ENCODE measurements around the gene HEATR5A. TPM values are rescaled to one million over a fixed set of nuclear protein-coding genes. Genes with fewer than 3 reads are reported as not detected.
A peak's percentile ranks its signal among the peaks of the same experiment; 100 is the strongest.

HEATR5A gene
- total and polyA plus RNA-seq, 9 of the 15 experiments (the other 6 are each of a cell fraction or from before 2014, with no cell fraction given) = 8.0 to 50.9 (median 23.0) TPM

- TF ChIP-seq YY1 (IDR thresholded peaks at IDR 0.05; ENCODE audit: borderline replicate concordance in 1 of 3, control insufficient read depth in 1 of 3, extremely low read depth in 1 of 3, insufficient read depth in 3 of 3, insufficient read length in 1 of 3, insufficient replicate concordance in 2 of 3, low read depth in 1 of 3, low read length in 2 of 3) (peak in 2 of 3 experiments; percentile 68 to 69), ZNF3 (CRISPR knock-in tag; IDR thresholded peaks at IDR 0.05) (no peak), EGR1 (conservative IDR thresholded peaks at IDR 0.05) (0 out of 2 replicates have a peak, but pooled peaks have one; percentile 44), FOXA1 (IDR thresholded peaks at IDR 0.05; ENCODE audit: borderline replicate concordance) (no peak), PHF21A (IDR thresholded peaks at IDR 0.05; ENCODE audit: borderline replicate concordance, low read depth) (no peak; the same call in 1 of the 2 replicates), GABPA (tag; conservative IDR thresholded peaks at IDR 0.05; ENCODE audit: low read depth) (0 out of 2 replicates have a peak, but pooled peaks have one; percentile 35), TBP (optimal IDR thresholded peaks at IDR 0.05; ENCODE audit: low read depth, low read length) (peak; percentile 94), IFI16 (CRISPR knock-in tag; IDR thresholded peaks at IDR 0.05) (no peak), MYNN (IDR thresholded peaks at IDR 0.05) (no peak), MYNN (CRISPR knock-in tag; IDR thresholded peaks at IDR 0.05) (no peak), NR2C1 (IDR thresholded peaks at IDR 0.05) (no peak), NR2C1 (tag; IDR thresholded peaks at IDR 0.05) (no peak), TOE1 (IDR thresholded peaks at IDR 0.05; ENCODE audit: borderline replicate concordance) (peak; percentile 93), TOE1 (CRISPR knock-in tag; IDR thresholded peaks at IDR 0.05; ENCODE audit: borderline replicate concordance, low read depth) (0 out of 2 replicates have a peak, but pooled peaks have one; percentile 77), ZNF311 (CRISPR knock-in tag; IDR thresholded peaks at IDR 0.05) (no peak), MAFK (IDR thresholded peaks at IDR 0.05; ENCODE audit: low read length) (0 out of 2 replicates have a peak, but pooled peaks have one; percentile 9), MEF2D (tag; conservative IDR thresholded peaks at IDR 0.05; ENCODE audit: low read depth) (peak; percentile 47), SRF (CRISPR knock-in tag; IDR thresholded peaks at IDR 0.05) (no peak), U2AF2 (optimal IDR thresholded peaks at IDR 0.05; ENCODE audit: low read depth, low read length) (no peak), KDM5B (IDR thresholded peaks at IDR 0.05; ENCODE audit: insufficient replicate concordance, low read depth, low read length) (peak; percentile 99), SRSF7 (optimal IDR thresholded peaks at IDR 0.05; ENCODE audit: low read depth, low read length) (no peak), ZNF124 (CRISPR knock-in tag; IDR thresholded peaks at IDR 0.05) (no peak), GABPB2 (CRISPR knock-in tag; conservative IDR thresholded peaks at IDR 0.05) (no peak), CTBP1 (IDR thresholded peaks at IDR 0.05; ENCODE audit: borderline replicate concordance) (peak; percentile 83; the same call in 1 of the 2 replicates), CSDE1 (IDR thresholded peaks at IDR 0.05) (0 out of 4 replicates have a peak, but pooled peaks of 1 of the 2 experiments have one; percentile 49)
- TF ChIP-seq, protein P1, sequence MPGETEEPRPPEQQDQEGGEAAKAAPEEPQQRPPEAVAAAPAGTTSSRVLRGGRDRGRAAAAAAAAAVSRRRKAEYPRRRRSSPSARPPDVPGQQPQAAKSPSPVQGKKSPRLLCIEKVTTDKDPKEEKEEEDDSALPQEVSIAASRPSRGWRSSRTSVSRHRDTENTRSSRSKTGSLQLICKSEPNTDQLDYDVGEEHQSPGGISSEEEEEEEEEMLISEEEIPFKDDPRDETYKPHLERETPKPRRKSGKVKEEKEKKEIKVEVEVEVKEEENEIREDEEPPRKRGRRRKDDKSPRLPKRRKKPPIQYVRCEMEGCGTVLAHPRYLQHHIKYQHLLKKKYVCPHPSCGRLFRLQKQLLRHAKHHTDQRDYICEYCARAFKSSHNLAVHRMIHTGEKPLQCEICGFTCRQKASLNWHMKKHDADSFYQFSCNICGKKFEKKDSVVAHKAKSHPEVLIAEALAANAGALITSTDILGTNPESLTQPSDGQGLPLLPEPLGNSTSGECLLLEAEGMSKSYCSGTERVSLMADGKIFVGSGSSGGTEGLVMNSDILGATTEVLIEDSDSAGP (CRISPR knock-in tag; IDR thresholded peaks at IDR 0.05) = no peak
- TF ChIP-seq, protein P2, sequence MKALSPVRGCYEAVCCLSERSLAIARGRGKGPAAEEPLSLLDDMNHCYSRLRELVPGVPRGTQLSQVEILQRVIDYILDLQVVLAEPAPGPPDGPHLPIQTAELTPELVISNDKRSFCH (CRISPR knock-in tag; IDR thresholded peaks at IDR 0.05) = no peak
- TF ChIP-seq, protein P2 (tag; IDR thresholded peaks at IDR 0.05) = no peak
Measured at GRCh38 chr14:31420319-31421111, at the start of gene HEATR5A (continued).
